IPS-15b (cell line): ENCODE measurements around the gene TICRR.

Experiments
- H3K27me3 ChIP-seq: one replicate; pipeline ENCODE4 v1.6.1; 2013; ENCODE audit warnings: low read length; ENCODE audit not compliant: control insufficient read depth, insufficient read depth
- H3K36me3 ChIP-seq: one replicate; pipeline ENCODE4 v1.6.1; 2013; ENCODE audit warnings: low read length; ENCODE audit not compliant: control insufficient read depth, insufficient read depth
- H3K4me1 ChIP-seq: one replicate; pipeline ENCODE4 v1.6.1; 2013; ENCODE audit warnings: mild to moderate bottlenecking, low read length; ENCODE audit not compliant: control insufficient read depth, insufficient read depth
- H3K4me3 ChIP-seq: one replicate; pipeline ENCODE4 v1.5.1; 2013; ENCODE audit warnings: low read depth, low read length
- H3K9ac ChIP-seq: one replicate; pipeline ENCODE4 v1.6.1; 2013; ENCODE audit warnings: low read depth, mild to moderate bottlenecking, low read length
- H3K9me3 ChIP-seq: one replicate; pipeline ENCODE4 v1.6.1; 2013; ENCODE audit warnings: mild to moderate bottlenecking, low read length; ENCODE audit not compliant: control insufficient read depth, insufficient read depth

TICRR gene

DNA sequence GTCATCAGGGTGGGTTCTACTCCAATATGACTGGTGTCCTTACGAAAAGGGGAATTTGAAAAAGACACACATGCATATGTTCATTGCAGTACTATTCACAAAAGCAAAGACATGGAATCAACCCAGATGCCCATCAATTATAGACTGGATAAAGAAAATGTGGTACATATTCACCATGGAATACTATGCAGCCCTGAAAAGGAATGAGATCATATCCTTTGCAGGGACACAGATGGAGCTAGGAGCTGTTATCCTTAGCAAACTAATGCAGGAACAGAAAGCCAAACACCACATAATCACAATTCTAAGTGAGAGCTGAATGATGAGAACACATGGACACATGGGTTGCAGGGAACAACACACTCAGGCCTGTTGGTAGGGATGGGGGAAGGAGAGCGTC is 24.8 kb upstream of the TICRR start:
- Histone ChIP-seq H3K9me3 (no peaks in the 10 kb centered on the region), H3K36me3 (no peaks in the 10 kb centered on the region), H3K4me1 (no peaks in the 10 kb centered on the region), H3K27me3 (no peaks in the 10 kb centered on the region), H3K4me3 (no peak overlapping the region), H3K9ac (no peak overlapping the region)

- no peaks in the 10 kb centered on the region for H3K27me3 ChIP-seq
- no peak overlapping the region for H3K4me3 ChIP-seq
- no peaks in the 10 kb centered on the region for H3K9me3 ChIP-seq
- no peaks in the 10 kb centered on the region for H3K36me3 ChIP-seq
- H3K9ac ChIP-seq = no peak overlapping the region
- H3K4me1 ChIP-seq = no peaks in the 10 kb centered on the region
Observed at GRCh38 chr15:89551550-89551949, 23.7 kb upstream of the TICRR start.

DNA sequence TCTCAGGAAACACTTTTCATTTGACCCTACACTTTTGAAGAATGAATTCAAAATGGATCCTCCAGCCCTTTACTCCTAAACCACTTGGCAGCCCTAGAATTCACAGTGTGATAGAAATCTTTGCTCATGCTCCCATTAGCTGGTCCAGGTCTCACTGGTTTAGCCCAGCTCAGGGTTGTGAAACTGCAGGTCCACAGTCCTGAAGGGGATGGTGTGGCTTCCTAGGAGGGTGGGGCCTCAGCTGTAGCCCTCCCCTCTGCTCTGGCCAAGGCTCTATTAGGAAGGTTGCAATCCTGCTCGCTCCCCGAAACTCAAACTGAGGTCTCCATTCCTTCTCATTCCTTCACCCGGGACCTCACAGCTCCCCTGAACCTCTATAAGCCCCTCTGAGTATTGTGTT is 21.6 kb upstream of the TICRR start:
- Histone ChIP-seq H3K27me3 (no peaks in the 10 kb centered on the region), H3K9me3 (no peaks in the 10 kb centered on the region), H3K36me3 (no peaks in the 10 kb centered on the region), H3K4me1 (no peaks in the 10 kb centered on the region), H3K9ac (no peak overlapping the region), H3K4me3 (no peak overlapping the region)

DNA sequence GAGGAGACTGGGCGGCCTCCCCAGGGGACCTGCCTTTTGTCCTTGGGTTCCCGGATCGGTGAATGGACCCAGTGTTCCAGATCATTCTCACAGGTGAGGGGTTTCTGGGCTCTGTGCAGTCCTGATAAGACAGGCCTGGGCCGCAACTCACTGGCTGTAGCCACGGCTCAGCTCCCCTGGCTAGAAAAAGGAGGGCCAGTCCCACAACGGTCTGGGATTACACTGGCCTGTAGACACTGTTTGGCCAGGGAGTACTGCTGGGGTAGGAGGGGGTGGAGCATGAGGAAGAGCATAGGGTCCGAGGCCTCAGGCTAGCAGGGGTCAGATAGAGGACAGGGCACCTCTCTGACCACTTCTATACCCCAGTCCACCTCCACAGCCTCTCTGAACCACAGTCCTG is 21.0 kb upstream of the TICRR start:
- Histone ChIP-seq H3K4me3 (no peak overlapping the region), H3K27me3 (no peaks in the 10 kb centered on the region), H3K36me3 (no peaks in the 10 kb centered on the region), H3K9ac (no peak overlapping the region), H3K4me1 (no peaks in the 10 kb centered on the region), H3K9me3 (no peaks in the 10 kb centered on the region)

- no peak overlapping the region for H3K4me3 ChIP-seq
- no peak overlapping the region for H3K9ac ChIP-seq
- H3K4me1 ChIP-seq = no peaks in the 10 kb centered on the region
- H3K27me3 ChIP-seq = no peaks in the 10 kb centered on the region
- H3K9me3 ChIP-seq = no peaks in the 10 kb centered on the region
- no peaks in the 10 kb centered on the region for H3K36me3 ChIP-seq
Observed at GRCh38 chr15:89555768-89556167, 19.5 kb upstream of the TICRR start.

- H3K4me3 ChIP-seq = no peak overlapping the region
- H3K9me3 ChIP-seq = no peaks in the 10 kb centered on the region
- no peak overlapping the region for H3K9ac ChIP-seq
- no peaks in the 10 kb centered on the region for H3K36me3 ChIP-seq
- H3K27me3 ChIP-seq = no peaks in the 10 kb centered on the region
- H3K4me1 ChIP-seq = no peaks in the 10 kb centered on the region
Observed at GRCh38 chr15:89556413-89557262, 18.6 kb upstream of the TICRR start.

- Histone ChIP-seq H3K9me3 (no peaks in the 10 kb centered on the region), H3K4me1 (no peaks in the 10 kb centered on the region), H3K27me3 (no peaks in the 10 kb centered on the region), H3K4me3 (no peak overlapping the region), H3K36me3 (no peaks in the 10 kb centered on the region), H3K9ac (no peak overlapping the region)
Observed at GRCh38 chr15:89559769-89560264, 15.5 kb upstream of the TICRR start.

DNA sequence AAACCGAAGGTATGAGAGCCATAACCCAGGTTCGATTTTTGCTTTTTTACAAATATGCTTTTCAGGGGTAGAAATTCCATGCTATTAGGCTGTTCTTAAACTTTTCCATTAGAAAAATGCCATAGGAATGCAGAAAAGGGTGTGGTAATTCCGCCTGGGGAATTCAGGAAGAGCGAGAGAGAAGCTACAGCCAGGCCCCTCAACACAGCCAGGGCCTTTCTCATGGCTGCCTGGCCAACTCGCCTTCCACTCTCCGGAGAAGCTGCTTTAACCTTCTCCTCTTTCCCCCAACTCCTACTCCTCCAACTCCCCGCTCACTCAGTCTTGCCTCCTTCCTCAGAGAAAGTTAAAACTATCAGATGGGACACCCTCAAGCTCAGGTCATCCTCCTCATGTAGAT is 9.1 kb upstream of the TICRR start:
- Histone ChIP-seq H3K27me3 (no peaks in the 10 kb centered on the region), H3K9me3 (no peaks in the 10 kb centered on the region), H3K4me3 (no peak overlapping the region), H3K4me1 (peaks cover 4% of the 10 kb centered on the region), H3K9ac (no peak overlapping the region), H3K36me3 (no peaks in the 10 kb centered on the region)

- H3K4me3 ChIP-seq = no peak overlapping the region
- H3K27me3 ChIP-seq = no peaks in the 10 kb centered on the region
- peaks cover 4% of the 10 kb centered on the region for H3K4me1 ChIP-seq
- no peaks in the 10 kb centered on the region for H3K9me3 ChIP-seq
- no peaks in the 10 kb centered on the region for H3K36me3 ChIP-seq
- H3K9ac ChIP-seq = no peak overlapping the region
Observed at GRCh38 chr15:89566621-89567294, 8.5 kb upstream of the TICRR start.

- Histone ChIP-seq H3K9me3 (no peaks in the 10 kb centered on the region), H3K27me3 (no peaks in the 10 kb centered on the region), H3K4me1 (peaks cover 4% of the 10 kb centered on the region), H3K9ac (no peak overlapping the region), H3K4me3 (no peak overlapping the region), H3K36me3 (no peaks in the 10 kb centered on the region)
Observed at GRCh38 chr15:89569090-89569745, 6.1 kb upstream of the TICRR start.

- Histone ChIP-seq H3K4me3 (peak overlapping the region; percentile 97), H3K9ac (peak overlapping the region; percentile 73), H3K36me3 (peaks cover 14% of the 10 kb centered on the region), H3K27me3 (no peaks in the 10 kb centered on the region), H3K9me3 (no peaks in the 10 kb centered on the region), H3K4me1 (peaks cover 5% of the 10 kb centered on the region)
Observed at GRCh38 chr15:89575656-89576416, 567 bp downstream of the TICRR start.
